Hepatocyte (in vitro differentiated cells): Measurements from ENCODE around the gene DDX28. TPM values are rescaled to one million over a fixed set of nuclear protein-coding genes. Genes with fewer than 3 reads are reported as not detected.

ENCODE experiments used
- DNase-seq: peaks from one replicate; pipeline ENCODE4 v3.0.0-alpha.2; 2016; ENCODE audit warnings: low spot score
- H2AFZ ChIP-seq: fragments of 200-600 bp; sonication (generic); 2 replicates; pipeline ENCODE4 v1.6.0; 2016; ENCODE audit warnings: antibody characterized with exemption, mild to moderate bottlenecking
- H3K27ac ChIP-seq: fragments of 200-600 bp; sonication (generic); 2 replicates; pipeline ENCODE4 v1.5.1; 2016; ENCODE audit warnings: mild to moderate bottlenecking
- H3K27me3 ChIP-seq: fragments of 200-600 bp; sonication (generic); 2 replicates; pipeline ENCODE4 v1.6.1; 2016
- H3K36me3 ChIP-seq: fragments of 200-600 bp; sonication (generic); replicated peaks from 2 replicates; pipeline ENCODE4 v1.5.1; 2016; ENCODE audit warnings: low read depth; ENCODE audit not compliant: insufficient read depth
- H3K4me1 ChIP-seq: fragments of 200-600 bp; sonication (generic); 2 replicates; pipeline ENCODE4 v1.5.1; 2016; ENCODE audit warnings: mild to moderate bottlenecking, moderate library complexity; ENCODE audit not compliant: insufficient read depth
- H3K4me2 ChIP-seq: fragments of 200-600 bp; sonication (generic); 2 replicates; pipeline ENCODE4 v1.6.0; 2016
- H3K4me3 ChIP-seq: fragments of 200-600 bp; sonication (generic); 2 replicates; pipeline ENCODE4 v1.5.1; 2016; ENCODE audit warnings: mild to moderate bottlenecking
- H3K79me2 ChIP-seq: fragments of 200-600 bp; sonication (generic); 2 replicates; pipeline ENCODE4 v1.6.0; 2017; ENCODE audit warnings: mild to moderate bottlenecking
- H3K9me2 ChIP-seq: fragments of 200-600 bp; sonication (generic); replicated peaks from 2 replicates; pipeline ENCODE4 v1.6.0; 2017; ENCODE audit warnings: mild to moderate bottlenecking; ENCODE audit not compliant: insufficient read depth
- H3K9me3 ChIP-seq: fragments of 200-600 bp; sonication (generic); 2 replicates; pipeline ENCODE4 v1.5.1; 2016; ENCODE audit warnings: low read depth, mild to moderate bottlenecking
- H4K20me1 ChIP-seq: fragments of 200-600 bp; sonication (generic); 2 replicates; pipeline ENCODE4 v1.6.0; 2016; ENCODE audit warnings: mild to moderate bottlenecking; ENCODE audit not compliant: insufficient read depth, poor library complexity, severe bottlenecking
- EZH2 ChIP-seq: fragments of 200-600 bp; sonication (generic); IDR thresholded peaks from 2 replicates; pipeline ENCODE4 v1.6.1; 2016; ENCODE audit warnings: antibody characterized with exemption, mild to moderate bottlenecking, borderline replicate concordance
- EZH2phosphoT487 ChIP-seq: fragments of 200-600 bp; sonication (generic); IDR thresholded peaks from one replicate; pipeline ENCODE4 v1.6.1; 2018; ENCODE audit warnings: antibody characterized with exemption, mild to moderate bottlenecking, low read depth, moderate library complexity; ENCODE audit not compliant: unreplicated experiment, severe bottlenecking
- WGBS: methylation state at CpG from one replicate; pipeline ENCODE4 v1.1.6; 2016; ENCODE audit warnings: low lambda C conversion rate; ENCODE audit errors: missing lambda C conversion rate; 5-methylcytosine and 5-hydroxymethylcytosine counted together
- polyA plus RNA-seq: library from polyadenylated mRNA; unstranded; fragments of >200 nt; fragmentation: Nextera tagmentation; extraction: Ambion mirVana; gene quantifications from 2 replicates; pipeline ENCODE4 v1.2.1, GENCODE V29; 2016
- total RNA-seq: library from RNA; depleted of rRNA; stranded (reverse); fragments of >200 nt; gene quantifications from 2 replicates; pipeline ENCODE4 v1.2.3, GENCODE V29; 2014
- TF ChIP-seq, protein P1 (sequence below): fragments of 200-600 bp; sonication (generic); IDR thresholded peaks from 2 replicates; pipeline ENCODE4 v1.5.1; 2016; ENCODE audit warnings: antibody characterized with exemption, mild to moderate bottlenecking; ENCODE audit not compliant: poor library complexity

DDX28 gene
- total and polyA plus RNA-seq, 2 experiments from 2014 or later = 8.6 to 12.5 TPM

DNA sequence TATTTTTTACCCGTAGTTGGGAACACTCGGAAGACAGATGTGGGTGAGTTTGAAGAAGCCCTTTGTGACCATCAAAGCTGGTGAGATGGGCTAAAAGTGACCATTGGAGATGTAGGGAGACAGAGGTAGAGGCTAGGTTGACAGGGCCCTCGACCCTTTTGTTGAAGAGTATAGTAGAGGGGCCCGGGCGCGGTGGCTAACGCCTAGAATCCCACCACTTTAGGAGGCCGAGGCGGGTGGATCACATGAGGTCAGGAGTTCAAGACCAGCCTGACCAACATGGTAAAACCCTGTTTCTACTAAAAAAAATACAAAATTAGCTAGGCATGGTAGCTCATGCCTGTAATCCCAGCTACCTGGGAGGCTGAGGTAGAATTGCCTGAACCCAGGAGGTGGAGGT, 45.9 kb upstream of the DDX28 start:
- peaks cover 4% of the 10 kb centered on the region for H3K4me1 ChIP-seq
- no peaks in the 10 kb centered on the region for H3K9me3 ChIP-seq
- no peak overlapping the region for H3K4me3 ChIP-seq
- H2AFZ ChIP-seq = no peak overlapping the region
- TF ChIP-seq, protein P1, sequence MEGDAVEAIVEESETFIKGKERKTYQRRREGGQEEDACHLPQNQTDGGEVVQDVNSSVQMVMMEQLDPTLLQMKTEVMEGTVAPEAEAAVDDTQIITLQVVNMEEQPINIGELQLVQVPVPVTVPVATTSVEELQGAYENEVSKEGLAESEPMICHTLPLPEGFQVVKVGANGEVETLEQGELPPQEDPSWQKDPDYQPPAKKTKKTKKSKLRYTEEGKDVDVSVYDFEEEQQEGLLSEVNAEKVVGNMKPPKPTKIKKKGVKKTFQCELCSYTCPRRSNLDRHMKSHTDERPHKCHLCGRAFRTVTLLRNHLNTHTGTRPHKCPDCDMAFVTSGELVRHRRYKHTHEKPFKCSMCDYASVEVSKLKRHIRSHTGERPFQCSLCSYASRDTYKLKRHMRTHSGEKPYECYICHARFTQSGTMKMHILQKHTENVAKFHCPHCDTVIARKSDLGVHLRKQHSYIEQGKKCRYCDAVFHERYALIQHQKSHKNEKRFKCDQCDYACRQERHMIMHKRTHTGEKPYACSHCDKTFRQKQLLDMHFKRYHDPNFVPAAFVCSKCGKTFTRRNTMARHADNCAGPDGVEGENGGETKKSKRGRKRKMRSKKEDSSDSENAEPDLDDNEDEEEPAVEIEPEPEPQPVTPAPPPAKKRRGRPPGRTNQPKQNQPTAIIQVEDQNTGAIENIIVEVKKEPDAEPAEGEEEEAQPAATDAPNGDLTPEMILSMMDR = no peak
- TF ChIP-seq EZH2 = no peak
- no peak for TF ChIP-seq EZH2phosphoT487
- no peaks in the 10 kb centered on the region for H3K79me2 ChIP-seq
- no peaks in the 10 kb centered on the region for H4K20me1 ChIP-seq
- 97% methylated on average over 9 of the region's 9 CpGs for WGBS
- H3K36me3 ChIP-seq = no peaks in the 10 kb centered on the region
- no peak overlapping the region for H3K4me2 ChIP-seq
- H3K27ac ChIP-seq = no peak overlapping the region
- no peaks in the 10 kb centered on the region for H3K27me3 ChIP-seq
- no peaks in the 10 kb centered on the region for H3K9me2 ChIP-seq
- DNase-seq = no peak

DNA sequence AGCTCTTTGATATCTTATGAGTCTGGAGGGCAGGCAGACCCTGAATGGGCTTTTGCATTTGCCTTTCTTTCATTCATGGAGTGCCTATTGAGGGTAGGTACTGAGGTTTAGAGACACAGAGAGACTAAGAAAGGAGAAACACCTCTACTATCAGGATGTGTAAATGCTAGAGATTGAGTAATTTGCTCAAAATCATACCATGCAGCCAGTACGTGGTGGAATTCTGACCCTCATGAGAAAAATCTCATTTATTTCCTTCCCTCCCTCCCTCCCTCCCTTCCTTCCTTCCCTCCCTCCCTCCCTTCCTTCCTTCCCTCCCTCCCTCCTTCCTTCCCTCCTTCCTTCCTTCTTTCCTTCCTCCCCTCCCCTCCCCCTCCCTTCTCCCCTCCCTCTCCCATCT, 43.7 kb upstream of the DDX28 start:
- Histone ChIP-seq H3K9me3 (no peaks in the 10 kb centered on the region), H3K4me1 (peaks cover 4% of the 10 kb centered on the region), H3K36me3 (no peaks in the 10 kb centered on the region), H2AFZ (no peak overlapping the region), H3K79me2 (no peaks in the 10 kb centered on the region), H3K4me2 (no peak overlapping the region), H4K20me1 (no peaks in the 10 kb centered on the region), H3K27me3 (no peaks in the 10 kb centered on the region), H3K9me2 (no peaks in the 10 kb centered on the region), H3K4me3 (no peak overlapping the region), H3K27ac (peak overlapping the region; percentile 50)
- 100% methylated on average over 1 of the region's 1 CpG for WGBS
- TF ChIP-seq EZH2 (no peak), EZH2phosphoT487 (no peak)
- TF ChIP-seq, protein P1 = no peak
- DNase-seq = no peak

DNA sequence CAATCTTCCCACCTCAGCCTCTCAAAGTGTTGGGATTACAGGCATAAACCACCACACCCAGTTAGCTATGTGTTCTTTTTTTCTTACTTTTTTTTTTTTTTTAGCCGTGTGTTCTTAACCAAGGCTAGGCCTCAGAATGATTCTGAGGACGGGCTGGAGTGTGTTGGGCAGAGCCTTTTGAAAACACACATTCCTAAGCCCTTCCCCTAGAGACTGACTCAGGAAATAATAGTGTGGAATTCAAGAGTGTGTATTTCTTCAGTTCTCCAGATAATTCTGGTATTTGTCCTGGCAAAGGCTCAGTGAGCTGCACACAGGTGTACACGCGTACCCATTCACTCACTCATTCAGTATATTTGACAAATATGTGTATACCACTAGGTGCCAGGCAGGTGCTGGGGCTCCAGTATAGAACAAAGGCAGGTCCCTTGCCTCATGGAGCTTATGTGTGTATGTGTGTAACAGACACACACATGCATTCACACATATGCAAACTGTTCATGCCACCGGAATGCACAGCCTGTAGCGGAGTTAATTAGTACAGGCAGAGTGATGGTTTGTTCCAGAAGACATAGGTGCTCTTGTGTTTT, 42.8 kb upstream of the DDX28 start:
- no peaks in the 10 kb centered on the region for H4K20me1 ChIP-seq
- peak overlapping the region; percentile 83 for H3K27ac ChIP-seq
- no peaks in the 10 kb centered on the region for H3K9me2 ChIP-seq
- peaks cover 4% of the 10 kb centered on the region for H3K4me1 ChIP-seq
- H3K4me2 ChIP-seq = no peak overlapping the region
- TF ChIP-seq EZH2 (no peak), EZH2phosphoT487 (no peak)
- TF ChIP-seq, protein P1 = no peak
- H3K27me3 ChIP-seq = no peaks in the 10 kb centered on the region
- H3K4me3 ChIP-seq = no peak overlapping the region
- no peaks in the 10 kb centered on the region for H3K79me2 ChIP-seq
- H3K9me3 ChIP-seq = no peaks in the 10 kb centered on the region
- DNase-seq = peak; percentile 49
- WGBS = 60% methylated on average over 6 of the region's 6 CpGs
- H3K36me3 ChIP-seq = no peaks in the 10 kb centered on the region
- no peak overlapping the region for H2AFZ ChIP-seq
